Measurements from ENCODE around the gene LEFTY1. TPM values are rescaled to one million over a fixed set of nuclear protein-coding genes. Genes with fewer than 3 reads are reported as not detected.

LEFTY1 gene
- polyA plus RNA-seq, 3 donors, result 0.13 TPM; not detected in 2

DNA sequence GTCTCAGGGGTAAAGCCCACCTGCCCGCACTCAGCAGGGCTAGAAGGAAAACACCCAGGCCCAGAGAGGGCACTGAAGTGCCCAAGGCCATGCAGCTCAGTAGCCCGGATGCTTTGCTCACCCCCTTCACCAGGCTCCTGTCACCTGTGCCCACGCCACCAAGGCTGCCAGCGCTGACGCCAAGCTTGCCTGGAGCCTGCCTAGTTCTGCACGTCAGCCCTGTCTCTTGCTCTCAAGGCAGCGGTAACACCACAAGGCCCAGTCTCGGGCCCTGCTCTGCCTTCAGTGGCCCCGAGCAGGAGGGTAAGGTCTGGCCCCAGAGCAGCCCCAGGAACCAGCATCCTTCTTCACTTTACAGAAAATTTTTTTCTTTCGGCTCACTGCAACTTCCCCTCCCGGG lies 14.5 kb downstream of the LEFTY1 start:
- Histone ChIP-seq H3K4me3 (replicated peaks in 1 of 3; ENCODE audit: low read depth in 2 of 3, low read length in 3 of 3) (no peak overlapping the region), H3K9ac (ENCODE audit: insufficient read depth, low read length, poor library complexity, severe bottlenecking) (no peak overlapping the region), H3K36me3 (replicated peaks in 1 of 2; ENCODE audit: control insufficient read depth in 1 of 2, insufficient read depth in 2 of 2, low read length in 2 of 2) (peaks cover 61 to 88% of the 10 kb centered on the region in 2 donors), H3K27me3 (ENCODE audit: control insufficient read depth in 2 of 2, insufficient read depth in 2 of 2, low read length in 2 of 2) (no peaks in the 10 kb centered on the region), H3K79me2 (ENCODE audit: insufficient read depth, low read length) (peaks cover 14% of the 10 kb centered on the region), H3K4me2 (replicated peaks; ENCODE audit: extremely low read depth, low read length, poor library complexity, severe bottlenecking) (no peak overlapping the region), H3K27ac (ENCODE audit: low read depth in 1 of 2, low read length in 2 of 2) (no peak overlapping the region), H2AFZ (ENCODE audit: insufficient read depth, low read depth, low read length, poor library complexity, severe bottlenecking) (no peak overlapping the region), H3K9me3 (replicated peaks in 1 of 2; ENCODE audit: control insufficient read depth in 1 of 2, insufficient read depth in 1 of 2, low read length in 2 of 2) (no peaks in the 10 kb centered on the region), H3K4me1 (ENCODE audit: control insufficient read depth in 1 of 2, insufficient read depth in 2 of 2, low read length in 2 of 2) (peaks cover 4 to 7% of the 10 kb centered on the region in 2 donors), H4K20me1 (ENCODE audit: insufficient read depth, low read length) (peaks cover 25% of the 10 kb centered on the region)
- TF ChIP-seq, protein P1, sequence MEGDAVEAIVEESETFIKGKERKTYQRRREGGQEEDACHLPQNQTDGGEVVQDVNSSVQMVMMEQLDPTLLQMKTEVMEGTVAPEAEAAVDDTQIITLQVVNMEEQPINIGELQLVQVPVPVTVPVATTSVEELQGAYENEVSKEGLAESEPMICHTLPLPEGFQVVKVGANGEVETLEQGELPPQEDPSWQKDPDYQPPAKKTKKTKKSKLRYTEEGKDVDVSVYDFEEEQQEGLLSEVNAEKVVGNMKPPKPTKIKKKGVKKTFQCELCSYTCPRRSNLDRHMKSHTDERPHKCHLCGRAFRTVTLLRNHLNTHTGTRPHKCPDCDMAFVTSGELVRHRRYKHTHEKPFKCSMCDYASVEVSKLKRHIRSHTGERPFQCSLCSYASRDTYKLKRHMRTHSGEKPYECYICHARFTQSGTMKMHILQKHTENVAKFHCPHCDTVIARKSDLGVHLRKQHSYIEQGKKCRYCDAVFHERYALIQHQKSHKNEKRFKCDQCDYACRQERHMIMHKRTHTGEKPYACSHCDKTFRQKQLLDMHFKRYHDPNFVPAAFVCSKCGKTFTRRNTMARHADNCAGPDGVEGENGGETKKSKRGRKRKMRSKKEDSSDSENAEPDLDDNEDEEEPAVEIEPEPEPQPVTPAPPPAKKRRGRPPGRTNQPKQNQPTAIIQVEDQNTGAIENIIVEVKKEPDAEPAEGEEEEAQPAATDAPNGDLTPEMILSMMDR (IDR thresholded peaks at IDR 0.05), result no peak
- DNase-seq, result no peak
- Mint-ChIP-seq H3K4me3 (no peak overlapping the region), H3K27me3 (ENCODE audit: low read depth in 3 of 3) (peaks cover 0 to 6% (median 0%) of the 10 kb centered on the region in 3 donors), H3K9me3 (no peaks in the 10 kb centered on the region), H3K36me3 (peaks cover 68 to 95% of the 10 kb centered on the region in 2 donors), H3K4me1 (peaks cover 17% of the 10 kb centered on the region), H3K27ac (peak overlapping the region in 1 of 7 donors; percentile 50)
- intact Hi-C loops (cut with micrococcal nuclease), result no loop called here
- 100% methylated on average over 8 of the region's 11 CpGs for WGBS (ENCODE audit: insufficient coverage)

GRCh38 chr1:225873281-225873850 lies 15.6 kb downstream of the LEFTY1 start:
- H3K36me3 ChIP-seq (replicated peaks in 1 of 2; ENCODE audit: control insufficient read depth in 1 of 2, insufficient read depth in 2 of 2, low read length in 2 of 2), result peaks cover 70 to 98% of the 10 kb centered on the region in 2 donors
- no peak overlapping the region for H3K9ac ChIP-seq (ENCODE audit: insufficient read depth, low read length, poor library complexity, severe bottlenecking)
- Mint-ChIP-seq H3K9me3 (no peaks in the 10 kb centered on the region), H3K36me3 (peaks cover 72 to 95% of the 10 kb centered on the region in 2 donors), H3K27me3 (ENCODE audit: low read depth in 3 of 3) (peaks cover 0 to 5% (median 0%) of the 10 kb centered on the region in 3 donors), H3K4me1 (peaks cover 6% of the 10 kb centered on the region), H3K4me3 (no peak overlapping the region), H3K27ac (peak overlapping the region in 2 of 7 donors; percentile 46 to 47)
- no peak overlapping the region for H2AFZ ChIP-seq (ENCODE audit: insufficient read depth, low read depth, low read length, poor library complexity, severe bottlenecking)
- no peak overlapping the region for H3K4me2 ChIP-seq (replicated peaks; ENCODE audit: extremely low read depth, low read length, poor library complexity, severe bottlenecking)
- H3K79me2 ChIP-seq (ENCODE audit: insufficient read depth, low read length), result peaks cover 8% of the 10 kb centered on the region
- intact Hi-C loops (cut with micrococcal nuclease), result no loop called here
- TF ChIP-seq, protein P1 (IDR thresholded peaks at IDR 0.05), result no peak
- H3K4me1 ChIP-seq (ENCODE audit: control insufficient read depth in 1 of 2, insufficient read depth in 2 of 2, low read length in 2 of 2), result no peaks in the 10 kb centered on the region
- H3K27me3 ChIP-seq (ENCODE audit: control insufficient read depth in 2 of 2, insufficient read depth in 2 of 2, low read length in 2 of 2), result no peaks in the 10 kb centered on the region
- no peaks in the 10 kb centered on the region for H3K9me3 ChIP-seq (replicated peaks in 1 of 2; ENCODE audit: control insufficient read depth in 1 of 2, insufficient read depth in 1 of 2, low read length in 2 of 2)
- no peak overlapping the region for H3K4me3 ChIP-seq (replicated peaks in 1 of 3; ENCODE audit: low read depth in 2 of 3, low read length in 3 of 3)
- 83% methylated on average over 8 of the region's 10 CpGs for WGBS (ENCODE audit: insufficient coverage)
- no peak overlapping the region for H3K27ac ChIP-seq (ENCODE audit: low read depth in 1 of 2, low read length in 2 of 2)
- DNase-seq, result no peak
- peaks cover 15% of the 10 kb centered on the region for H4K20me1 ChIP-seq (ENCODE audit: insufficient read depth, low read length)

Measured in CD14-positive monocyte (primary cell).